ENCODE results near the gene KDM1A.
"Not testable (repeated sequence)": the region's sequence is repeated elsewhere in the genome, so short reads cannot be mapped to it uniquely, and the experiment has no call there.

- TF ChIP-seq POLR2A, CTCF (IDR thresholded peaks at IDR 0.05): not testable (repeated sequence)
Measured at GRCh38 chr1:22980471-22980790, 38.8 kb upstream of the KDM1A start.
